ENCODE data around the gene PCDHGB6.

GRCh38 chr5:141398608-141399007 is 9.2 kb upstream of the PCDHGB6 start:
- TF ChIP-seq CTCF (IDR thresholded peaks at IDR 0.05; ENCODE audit: poor library complexity) (no peak), EZH2 (IDR thresholded peaks at IDR 0.05; ENCODE audit: borderline replicate concordance) (no peak), EZH2phosphoT487 (IDR thresholded peaks at IDR 0.05; ENCODE audit: low read depth, severe bottlenecking, unreplicated experiment) (no peak)
